Peyer's patch (tissue), 4 donors: ENCODE data around the gene MAST4.

ENCODE experiments used
- POLR2A ChIP-seq, 2 donors: fragments of 450-650 bp; IDR thresholded peaks; one replicate each; pipeline ENCODE4 v1.5.1; 2017; ENCODE audit warnings: antibody characterized with exemption in 2 of 2, mild to moderate bottlenecking in 2 of 2, moderate library complexity in 2 of 2
- TF ChIP-seq, protein P1 (sequence below), 6 experiments: fragments of 450-650 bp in 4 of 6; fragments of 200-600 bp in 2 of 6; sonication (generic) in 1 of 6; IDR thresholded peaks; one replicate each; pipeline ENCODE4 v1.5.1; 2017 to 2019; ENCODE audit warnings: antibody characterized with exemption in 6 of 6, mild to moderate bottlenecking in 3 of 6, moderate library complexity in 1 of 6

DNA sequence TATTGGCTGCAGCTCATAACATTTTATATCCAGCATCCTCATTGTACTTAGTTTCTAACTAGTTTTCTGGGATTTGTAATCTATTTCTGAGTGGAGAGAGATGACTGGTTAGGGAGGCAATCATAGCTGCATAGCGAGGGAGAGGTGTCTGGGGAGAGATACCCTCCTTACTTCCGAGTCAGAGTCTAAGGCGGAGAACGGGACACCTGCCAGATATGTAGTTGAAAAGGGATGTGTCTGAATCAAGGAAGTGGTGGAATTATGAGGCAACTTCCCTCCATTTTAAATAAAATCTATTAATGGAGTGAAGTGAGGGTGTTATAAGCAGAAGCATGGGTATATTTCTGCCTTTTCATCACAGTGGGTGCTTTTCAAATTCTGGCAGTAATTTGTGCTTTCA lies 126.5 kb downstream of the MAST4 start:
- TF ChIP-seq, protein P1, sequence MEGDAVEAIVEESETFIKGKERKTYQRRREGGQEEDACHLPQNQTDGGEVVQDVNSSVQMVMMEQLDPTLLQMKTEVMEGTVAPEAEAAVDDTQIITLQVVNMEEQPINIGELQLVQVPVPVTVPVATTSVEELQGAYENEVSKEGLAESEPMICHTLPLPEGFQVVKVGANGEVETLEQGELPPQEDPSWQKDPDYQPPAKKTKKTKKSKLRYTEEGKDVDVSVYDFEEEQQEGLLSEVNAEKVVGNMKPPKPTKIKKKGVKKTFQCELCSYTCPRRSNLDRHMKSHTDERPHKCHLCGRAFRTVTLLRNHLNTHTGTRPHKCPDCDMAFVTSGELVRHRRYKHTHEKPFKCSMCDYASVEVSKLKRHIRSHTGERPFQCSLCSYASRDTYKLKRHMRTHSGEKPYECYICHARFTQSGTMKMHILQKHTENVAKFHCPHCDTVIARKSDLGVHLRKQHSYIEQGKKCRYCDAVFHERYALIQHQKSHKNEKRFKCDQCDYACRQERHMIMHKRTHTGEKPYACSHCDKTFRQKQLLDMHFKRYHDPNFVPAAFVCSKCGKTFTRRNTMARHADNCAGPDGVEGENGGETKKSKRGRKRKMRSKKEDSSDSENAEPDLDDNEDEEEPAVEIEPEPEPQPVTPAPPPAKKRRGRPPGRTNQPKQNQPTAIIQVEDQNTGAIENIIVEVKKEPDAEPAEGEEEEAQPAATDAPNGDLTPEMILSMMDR (IDR thresholded peaks at IDR 0.05) = no peak
- no peak for TF ChIP-seq POLR2A (IDR thresholded peaks at IDR 0.05)
